SU-DHL-6 (cell line): ENCODE results near the gene MUC7.

Experiments
- CTCF ChIP-seq: fragments of 200-600 bp; sonication (generic); IDR thresholded peaks from one replicate; pipeline ENCODE4 v1.5.1; 2017; ENCODE audit warnings: antibody characterized with exemption, mild to moderate bottlenecking, low read length, moderate library complexity; ENCODE audit not compliant: insufficient read depth, poor library complexity, severe bottlenecking
- EZH2phosphoT487 ChIP-seq: fragments of 200-600 bp; sonication (generic), shearing (Covaris generic); conservative IDR thresholded peaks from 2 replicates; pipeline ENCODE4 v1.6.1; 2018; ENCODE audit warnings: mild to moderate bottlenecking, antibody characterized with exemption, low read length, moderate library complexity, mixed read lengths

- TF ChIP-seq CTCF (no peak), EZH2phosphoT487 (no peak)
Observed at GRCh38 chr4:70515367-70516250, 43.6 kb downstream of the MUC7 start.
